HT-29 (cell line): ENCODE results near the gene MICU1. TPM values are rescaled to one million over a fixed set of nuclear protein-coding genes. Genes with fewer than 3 reads are reported as not detected.
"Not testable (repeated sequence)": the region's sequence is repeated elsewhere in the genome, so short reads cannot be mapped to it uniquely, and the experiment has no call there.

Experiments
- DNase-seq: peaks from one replicate; pipeline ENCODE4 v3.0.0-alpha.2; 2015; ENCODE audit warnings: low spot score
- total RNA-seq: library from RNA; depleted of rRNA; stranded (reverse); fragments of >200 nt; shearing (Covaris generic); gene quantifications from 2 replicates; pipeline ENCODE4 v1.2.3, GENCODE V29; 2014

The MICU1 gene
- total RNA-seq, 1 experiment from 2014 or later = 21.1 TPM

GRCh38 chr10:72563327-72563932 lies 62.4 kb downstream of the MICU1 start:
- DNase-seq = no peak

- DNase-seq = no peak
Measured at GRCh38 chr10:72561745-72562166, 64.1 kb downstream of the MICU1 start.

- no peak for DNase-seq
Measured at GRCh38 chr10:72557362-72557761, 68.5 kb downstream of the MICU1 start.

- no peak for DNase-seq
Measured at GRCh38 chr10:72552857-72553256, 73.0 kb downstream of the MICU1 start.

- DNase-seq = no peak
Measured at GRCh38 chr10:72550239-72550638, 75.6 kb downstream of the MICU1 start.

- DNase-seq = no peak
Measured at GRCh38 chr10:72545546-72545945, 80.3 kb downstream of the MICU1 start.

GRCh38 chr10:72543855-72544254 lies 82.0 kb downstream of the MICU1 start:
- DNase-seq = not testable (repeated sequence)

GRCh38 chr10:72542396-72542815 lies 83.5 kb downstream of the MICU1 start:
- DNase-seq = no peak

- DNase-seq = no peak
Measured at GRCh38 chr10:72541337-72541736, 84.5 kb downstream of the MICU1 start.

GRCh38 chr10:72540193-72540807 lies 85.6 kb downstream of the MICU1 start:
- no peak for DNase-seq

GRCh38 chr10:72539137-72539536 lies 86.7 kb downstream of the MICU1 start:
- no peak for DNase-seq

GRCh38 chr10:72525689-72526088 lies 100.2 kb downstream of the MICU1 start:
- no peak for DNase-seq

- DNase-seq = no peak
Measured at GRCh38 chr10:72525277-72525676, 100.6 kb downstream of the MICU1 start.

GRCh38 chr10:72524489-72524888 lies 101.4 kb downstream of the MICU1 start:
- DNase-seq = no peak

GRCh38 chr10:72523932-72524396 lies 101.9 kb downstream of the MICU1 start:
- DNase-seq = no peak

GRCh38 chr10:72523062-72523461 lies 102.8 kb downstream of the MICU1 start:
- DNase-seq = no peak

GRCh38 chr10:72517244-72517643 lies 108.6 kb downstream of the MICU1 start:
- no peak for DNase-seq

GRCh38 chr10:72515455-72515854 lies 110.4 kb downstream of the MICU1 start:
- DNase-seq = no peak

- DNase-seq = no peak
Measured at GRCh38 chr10:72513910-72514309, 112.0 kb downstream of the MICU1 start.

GRCh38 chr10:72511459-72511858 lies 114.4 kb downstream of the MICU1 start:
- DNase-seq = no peak

GRCh38 chr10:72509941-72510340 lies 115.9 kb downstream of the MICU1 start:
- no peak for DNase-seq

- DNase-seq = peak; percentile 15
Measured at GRCh38 chr10:72509206-72509799, 116.6 kb downstream of the MICU1 start.

GRCh38 chr10:72508033-72508432 lies 117.8 kb downstream of the MICU1 start:
- no peak for DNase-seq
